IPS-15b (cell line): Measurements from ENCODE around the gene DXO.

Experiments
- H3K27me3 ChIP-seq: one replicate; pipeline ENCODE4 v1.6.1; 2013; ENCODE audit warnings: low read length; ENCODE audit not compliant: control insufficient read depth, insufficient read depth
- H3K36me3 ChIP-seq: one replicate; pipeline ENCODE4 v1.6.1; 2013; ENCODE audit warnings: low read length; ENCODE audit not compliant: control insufficient read depth, insufficient read depth
- H3K4me1 ChIP-seq: one replicate; pipeline ENCODE4 v1.6.1; 2013; ENCODE audit warnings: mild to moderate bottlenecking, low read length; ENCODE audit not compliant: control insufficient read depth, insufficient read depth
- H3K4me3 ChIP-seq: one replicate; pipeline ENCODE4 v1.5.1; 2013; ENCODE audit warnings: low read depth, low read length
- H3K9ac ChIP-seq: one replicate; pipeline ENCODE4 v1.6.1; 2013; ENCODE audit warnings: low read depth, mild to moderate bottlenecking, low read length
- H3K9me3 ChIP-seq: one replicate; pipeline ENCODE4 v1.6.1; 2013; ENCODE audit warnings: mild to moderate bottlenecking, low read length; ENCODE audit not compliant: control insufficient read depth, insufficient read depth

Gene DXO

GRCh38 chr6:31966506-31966905, 5.4 kb downstream of the DXO start:
- Histone ChIP-seq H3K36me3 (peaks cover 61% of the 10 kb centered on the region), H3K27me3 (no peaks in the 10 kb centered on the region), H3K9me3 (no peaks in the 10 kb centered on the region)

GRCh38 chr6:31965700-31966099, 6.2 kb downstream of the DXO start:
- Histone ChIP-seq H3K9me3 (no peaks in the 10 kb centered on the region), H3K36me3 (peaks cover 68% of the 10 kb centered on the region), H3K4me3 (no peak overlapping the region), H3K4me1 (no peaks in the 10 kb centered on the region), H3K9ac (no peak overlapping the region), H3K27me3 (no peaks in the 10 kb centered on the region)

More at GRCh38 chr6:31966506-31966905, 5.4 kb downstream of the DXO start:
- Histone ChIP-seq H3K4me1 (no peaks in the 10 kb centered on the region), H3K4me3 (no peak overlapping the region), H3K9ac (no peak overlapping the region)

- no peaks in the 10 kb centered on the region for H3K9me3 ChIP-seq
- H3K4me3 ChIP-seq, result no peak overlapping the region
- H3K4me1 ChIP-seq, result no peaks in the 10 kb centered on the region
- H3K9ac ChIP-seq, result no peak overlapping the region
- H3K36me3 ChIP-seq, result peaks cover 61% of the 10 kb centered on the region
- H3K27me3 ChIP-seq, result no peaks in the 10 kb centered on the region
Measured at GRCh38 chr6:31963921-31964320, 8.0 kb downstream of the DXO start.

GRCh38 chr6:31961616-31962015, 10.3 kb downstream of the DXO start:
- H3K4me3 ChIP-seq, result no peak overlapping the region
- H3K36me3 ChIP-seq, result peaks cover 43% of the 10 kb centered on the region
- no peaks in the 10 kb centered on the region for H3K27me3 ChIP-seq
- H3K4me1 ChIP-seq, result no peaks in the 10 kb centered on the region
- H3K9me3 ChIP-seq, result no peaks in the 10 kb centered on the region
- no peak overlapping the region for H3K9ac ChIP-seq

- Histone ChIP-seq H3K9ac (peak within 1 kb of the TSS; percentile 87), H3K9me3 (no peaks in the 10 kb centered on the region), H3K36me3 (peaks cover 46% of the 10 kb centered on the region), H3K4me3 (peak within 1 kb of the TSS; percentile 92), H3K27me3 (no peaks in the 10 kb centered on the region), H3K4me1 (no peaks in the 10 kb centered on the region)
Measured at GRCh38 chr6:31958741-31959739, 12.9 kb downstream of the DXO start, which contains the start of the genes NELFE and SKIC2. Gene NELFE, minus strand, starts transcription at chr6:31958971. Its CDS starts 525 bp downstream, at chr6:31958446. Gene SKIC2, plus strand, starts transcription at chr6:31959175. Its CDS starts 18 bp downstream, at chr6:31959193.

- Histone ChIP-seq H3K9me3 (no peaks in the 10 kb centered on the region), H3K27me3 (no peaks in the 10 kb centered on the region), H3K4me3 (peak overlapping the region; percentile 92), H3K36me3 (peaks cover 46% of the 10 kb centered on the region), H3K9ac (peak overlapping the region; percentile 41), H3K4me1 (no peaks in the 10 kb centered on the region)
Measured at GRCh38 chr6:31958412-31958740, 13.6 kb downstream of the DXO start.

DNA sequence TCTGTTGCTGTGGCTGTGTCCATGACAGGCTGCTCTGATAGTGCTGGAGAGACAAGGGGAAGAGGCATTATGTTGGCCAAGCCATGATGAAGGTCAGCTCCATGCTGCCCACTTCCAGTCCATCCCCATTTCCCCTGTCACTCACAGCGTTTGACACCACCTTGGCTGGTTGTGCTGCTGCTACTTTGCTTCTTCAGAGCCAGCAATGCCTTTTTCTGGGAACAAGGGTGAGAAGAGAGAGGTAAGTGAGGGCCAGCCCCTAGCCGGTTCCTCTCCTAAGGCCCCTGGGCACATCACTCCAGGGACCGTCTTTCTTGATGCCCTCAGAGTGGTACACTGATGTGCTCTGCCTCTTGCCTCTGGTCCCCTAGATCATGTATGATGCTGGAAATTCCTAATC, 15.1 kb downstream of the DXO start:
- Histone ChIP-seq H3K9ac (no peak overlapping the region), H3K4me1 (no peaks in the 10 kb centered on the region), H3K9me3 (no peaks in the 10 kb centered on the region), H3K4me3 (no peak overlapping the region), H3K36me3 (peaks cover 45% of the 10 kb centered on the region), H3K27me3 (no peaks in the 10 kb centered on the region)

DNA sequence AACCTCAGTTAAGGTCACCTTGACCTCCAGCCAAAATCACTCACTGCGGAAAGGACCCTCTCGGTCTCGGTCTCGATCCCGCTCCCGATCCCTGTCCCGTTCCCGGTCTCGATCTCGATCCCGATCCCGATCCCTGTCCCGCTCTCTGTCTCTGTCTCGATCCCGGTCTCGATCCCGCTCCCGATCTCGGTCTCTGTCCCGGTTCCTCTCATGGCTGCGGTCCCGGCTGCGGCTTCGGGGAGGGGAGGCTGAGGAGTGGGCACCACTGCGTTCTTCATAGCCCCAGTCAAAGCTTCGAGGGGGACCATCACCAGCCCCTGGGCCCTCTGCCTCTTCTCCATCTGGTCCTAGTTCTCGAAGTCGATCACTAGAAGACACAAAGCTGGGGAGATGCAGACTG, 17.4 kb downstream of the DXO start:
- H3K27me3 ChIP-seq, result no peaks in the 10 kb centered on the region
- no peak overlapping the region for H3K4me3 ChIP-seq
- no peak overlapping the region for H3K9ac ChIP-seq
- no peaks in the 10 kb centered on the region for H3K9me3 ChIP-seq
- H3K4me1 ChIP-seq, result no peaks in the 10 kb centered on the region
- H3K36me3 ChIP-seq, result peaks cover 43% of the 10 kb centered on the region

- Histone ChIP-seq H3K9ac (no peak overlapping the region), H3K4me3 (no peak overlapping the region), H3K9me3 (no peaks in the 10 kb centered on the region), H3K27me3 (no peaks in the 10 kb centered on the region), H3K36me3 (peaks cover 43% of the 10 kb centered on the region), H3K4me1 (no peaks in the 10 kb centered on the region)
Measured at GRCh38 chr6:31952890-31953289, 19.0 kb downstream of the DXO start.

DNA sequence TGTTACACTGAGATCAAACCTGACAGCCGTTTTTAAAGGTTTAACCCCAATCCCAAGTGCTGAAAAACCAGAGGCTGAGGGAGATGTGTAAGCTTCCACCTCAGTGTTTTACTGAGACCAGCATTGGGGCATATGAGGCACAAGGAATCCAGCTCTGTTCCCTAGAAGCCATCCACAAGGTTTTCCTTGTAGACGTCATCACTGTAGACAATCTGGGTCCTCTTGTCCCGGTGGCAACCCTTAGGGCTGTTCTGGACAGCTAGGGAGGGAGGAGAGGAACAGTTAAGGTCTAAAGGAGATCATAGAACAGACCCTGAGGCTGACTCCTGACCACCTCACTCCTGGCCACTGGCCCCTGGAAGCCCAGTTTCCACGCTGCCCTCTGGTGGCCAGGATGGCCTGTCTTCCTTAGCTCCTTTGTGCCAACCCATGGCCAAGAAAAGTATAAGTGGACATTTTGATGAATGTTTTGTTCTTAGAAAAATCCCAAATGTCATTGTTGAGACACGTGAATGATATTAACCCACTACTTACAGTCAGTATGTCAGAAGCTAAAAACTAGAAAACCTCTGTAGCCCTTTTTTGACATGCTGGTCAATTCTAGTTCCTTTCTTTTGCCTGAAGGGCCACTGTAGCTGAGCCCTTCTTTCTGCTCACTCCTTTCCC, 19.7 kb downstream of the DXO start:
- no peaks in the 10 kb centered on the region for H3K4me1 ChIP-seq
- H3K9me3 ChIP-seq, result no peaks in the 10 kb centered on the region
- H3K27me3 ChIP-seq, result no peaks in the 10 kb centered on the region
- peaks cover 43% of the 10 kb centered on the region for H3K36me3 ChIP-seq
- no peak overlapping the region for H3K9ac ChIP-seq
- no peak overlapping the region for H3K4me3 ChIP-seq

- Histone ChIP-seq H3K27me3 (no peaks in the 10 kb centered on the region), H3K4me3 (no peak overlapping the region), H3K9me3 (no peaks in the 10 kb centered on the region), H3K4me1 (peaks cover 2% of the 10 kb centered on the region), H3K36me3 (peaks cover 36% of the 10 kb centered on the region), H3K9ac (no peak overlapping the region)
Measured at GRCh38 chr6:31949926-31950548, 21.9 kb downstream of the DXO start.
